ENCODE data around the gene F7.
"Not testable (repeated sequence)": the region's sequence is repeated elsewhere in the genome, so short reads cannot be mapped to it uniquely, and the experiment has no call there.

The F7 gene

GRCh38 chr13:113078902-113079780 lies 26.4 kb upstream of the F7 start:
- Mint-ChIP-seq H3K27me3 (no peaks in the 10 kb centered on the region), H3K36me3 (ENCODE audit: low read depth) (no peaks in the 10 kb centered on the region), H3K27ac (no peak overlapping the region), H3K4me1 (ENCODE audit: low read depth) (no peaks in the 10 kb centered on the region), H3K9me3 (no peaks in the 10 kb centered on the region), H3K4me3 (no peak overlapping the region)

GRCh38 chr13:113079781-113080080 lies 25.9 kb upstream of the F7 start:
- H3K9me3 Mint-ChIP-seq; H3K4me3 Mint-ChIP-seq; H3K4me1 Mint-ChIP-seq (ENCODE audit: low read depth); H3K27ac Mint-ChIP-seq; H3K36me3 Mint-ChIP-seq (ENCODE audit: low read depth); H3K27me3 Mint-ChIP-seq: not testable (repeated sequence)

- no peaks in the 10 kb centered on the region for H3K4me1 Mint-ChIP-seq (ENCODE audit: low read depth)
- no peak overlapping the region for H3K27ac Mint-ChIP-seq
- no peaks in the 10 kb centered on the region for H3K27me3 Mint-ChIP-seq
- H3K36me3 Mint-ChIP-seq (ENCODE audit: low read depth): no peaks in the 10 kb centered on the region
- no peaks in the 10 kb centered on the region for H3K9me3 Mint-ChIP-seq
- H3K4me3 Mint-ChIP-seq: no peak overlapping the region
Observed at GRCh38 chr13:113080361-113080831, 25.2 kb upstream of the F7 start.

- no peaks in the 10 kb centered on the region for H3K36me3 Mint-ChIP-seq (ENCODE audit: low read depth)
- H3K27me3 Mint-ChIP-seq: no peaks in the 10 kb centered on the region
- no peak overlapping the region for H3K27ac Mint-ChIP-seq
- no peak overlapping the region for H3K4me3 Mint-ChIP-seq
- H3K9me3 Mint-ChIP-seq: no peaks in the 10 kb centered on the region
- H3K4me1 Mint-ChIP-seq (ENCODE audit: low read depth): no peaks in the 10 kb centered on the region
Observed at GRCh38 chr13:113080901-113081521, 24.6 kb upstream of the F7 start.

GRCh38 chr13:113082198-113083021 lies 23.2 kb upstream of the F7 start:
- H3K27me3 Mint-ChIP-seq: no peaks in the 10 kb centered on the region

GRCh38 chr13:113083022-113083373 lies 22.6 kb upstream of the F7 start:
- H3K27me3 Mint-ChIP-seq: no peaks in the 10 kb centered on the region
- no peaks in the 10 kb centered on the region for H3K4me1 Mint-ChIP-seq (ENCODE audit: low read depth)
- no peaks in the 10 kb centered on the region for H3K36me3 Mint-ChIP-seq (ENCODE audit: low read depth)
- H3K27ac Mint-ChIP-seq: no peak overlapping the region
- H3K9me3 Mint-ChIP-seq: no peaks in the 10 kb centered on the region
- H3K4me3 Mint-ChIP-seq: no peak overlapping the region

More at GRCh38 chr13:113082198-113083021, 23.2 kb upstream of the F7 start:
- Mint-ChIP-seq H3K27ac (no peak overlapping the region), H3K36me3 (ENCODE audit: low read depth) (no peaks in the 10 kb centered on the region), H3K4me3 (no peak overlapping the region), H3K4me1 (ENCODE audit: low read depth) (no peaks in the 10 kb centered on the region), H3K9me3 (no peaks in the 10 kb centered on the region)

- no peak overlapping the region for H3K4me3 Mint-ChIP-seq
- no peaks in the 10 kb centered on the region for H3K27me3 Mint-ChIP-seq
- no peaks in the 10 kb centered on the region for H3K9me3 Mint-ChIP-seq
- H3K4me1 Mint-ChIP-seq (ENCODE audit: low read depth): no peaks in the 10 kb centered on the region
- H3K36me3 Mint-ChIP-seq (ENCODE audit: low read depth): no peaks in the 10 kb centered on the region
- no peak overlapping the region for H3K27ac Mint-ChIP-seq
Observed at GRCh38 chr13:113083402-113084061, 22.1 kb upstream of the F7 start.

- Mint-ChIP-seq H3K27me3 (no peaks in the 10 kb centered on the region), H3K4me1 (ENCODE audit: low read depth) (no peaks in the 10 kb centered on the region), H3K27ac (no peak overlapping the region), H3K9me3 (no peaks in the 10 kb centered on the region), H3K4me3 (no peak overlapping the region), H3K36me3 (ENCODE audit: low read depth) (no peaks in the 10 kb centered on the region)
Observed at GRCh38 chr13:113084094-113084942, 21.3 kb upstream of the F7 start.

GRCh38 chr13:113084943-113085540 lies 20.5 kb upstream of the F7 start:
- Mint-ChIP-seq H3K36me3 (ENCODE audit: low read depth) (no peaks in the 10 kb centered on the region), H3K27me3 (no peaks in the 10 kb centered on the region), H3K9me3 (no peaks in the 10 kb centered on the region), H3K4me1 (ENCODE audit: low read depth) (no peaks in the 10 kb centered on the region), H3K27ac (no peak overlapping the region), H3K4me3 (no peak overlapping the region)

- H3K4me1 Mint-ChIP-seq (ENCODE audit: low read depth): no peaks in the 10 kb centered on the region
- no peaks in the 10 kb centered on the region for H3K27me3 Mint-ChIP-seq
- H3K4me3 Mint-ChIP-seq: no peak overlapping the region
- H3K9me3 Mint-ChIP-seq: no peaks in the 10 kb centered on the region
- H3K27ac Mint-ChIP-seq: no peak overlapping the region
- H3K36me3 Mint-ChIP-seq (ENCODE audit: low read depth): no peaks in the 10 kb centered on the region
Observed at GRCh38 chr13:113086031-113086750, 19.4 kb upstream of the F7 start.

GRCh38 chr13:113086991-113087922 lies 18.3 kb upstream of the F7 start:
- Mint-ChIP-seq H3K9me3 (no peaks in the 10 kb centered on the region), H3K36me3 (ENCODE audit: low read depth) (no peaks in the 10 kb centered on the region), H3K27me3 (no peaks in the 10 kb centered on the region), H3K4me1 (ENCODE audit: low read depth) (no peaks in the 10 kb centered on the region), H3K27ac (no peak overlapping the region), H3K4me3 (no peak overlapping the region)

GRCh38 chr13:113087923-113088690 lies 17.5 kb upstream of the F7 start:
- no peaks in the 10 kb centered on the region for H3K27me3 Mint-ChIP-seq
- H3K36me3 Mint-ChIP-seq (ENCODE audit: low read depth): no peaks in the 10 kb centered on the region
- H3K9me3 Mint-ChIP-seq: no peaks in the 10 kb centered on the region
- H3K4me3 Mint-ChIP-seq: no peak overlapping the region
- H3K4me1 Mint-ChIP-seq (ENCODE audit: low read depth): no peaks in the 10 kb centered on the region
- H3K27ac Mint-ChIP-seq: no peak overlapping the region
